Mesenchymal stem cell (in vitro differentiated cells and primary cell): ENCODE results near the gene CROCC.
"Not testable (repeated sequence)": the region's sequence is repeated elsewhere in the genome, so short reads cannot be mapped to it uniquely, and the experiment has no call there.

Experiments used
- DNase-seq: peaks from one replicate; pipeline ENCODE4 v3.0.0-alpha.2; 2013
- H2AFZ ChIP-seq: one replicate; pipeline ENCODE4 v1.6.1; 2013; ENCODE audit warnings: low read depth, mild to moderate bottlenecking, control low read depth, inconsistent platforms, low read length, moderate library complexity
- H2AK5ac ChIP-seq: 2 replicates; pipeline ENCODE4 v1.6.1; 2013; ENCODE audit warnings: low read length, moderate library complexity, mild to moderate bottlenecking, inconsistent platforms; ENCODE audit not compliant: severe bottlenecking
- H2BK120ac ChIP-seq: one replicate; pipeline ENCODE4 v1.6.1; 2013; ENCODE audit warnings: low read depth, mild to moderate bottlenecking, inconsistent platforms, low read length, moderate library complexity
- H2BK12ac ChIP-seq, 2 experiments: one replicate each; pipeline ENCODE4 v1.6.1; 2013; ENCODE audit warnings: inconsistent platforms in 2 of 2, low read length in 2 of 2, mild to moderate bottlenecking in 2 of 2, moderate library complexity in 2 of 2, control low read depth in 1 of 2
- H2BK15ac ChIP-seq: one replicate; pipeline ENCODE4 v1.6.1; 2013; ENCODE audit warnings: mild to moderate bottlenecking, low read depth, inconsistent platforms; ENCODE audit not compliant: poor library complexity, severe bottlenecking
- H2BK5ac ChIP-seq: 2 replicates; pipeline ENCODE4 v1.6.1; 2013; ENCODE audit warnings: low read depth, mild to moderate bottlenecking, low read length, control low read depth, inconsistent platforms; ENCODE audit not compliant: poor library complexity, severe bottlenecking
- H3K14ac ChIP-seq, 2 experiments: one replicate each; pipeline ENCODE4 v1.6.1; 2013; ENCODE audit warnings: inconsistent platforms in 2 of 2, low read length in 2 of 2, control low read depth in 1 of 2, mild to moderate bottlenecking in 1 of 2, moderate library complexity in 1 of 2
- H3K18ac ChIP-seq, 2 experiments: one replicate each; pipeline ENCODE4 v1.6.1; 2013; ENCODE audit warnings: inconsistent platforms in 2 of 2, low read length in 2 of 2, control low read depth in 1 of 2, low read depth in 1 of 2, mild to moderate bottlenecking in 1 of 2
- H3K23ac ChIP-seq, 2 experiments: one replicate each; pipeline ENCODE4 v1.6.1; 2013; ENCODE audit warnings: inconsistent platforms in 2 of 2, low read length in 2 of 2, mild to moderate bottlenecking in 2 of 2, moderate library complexity in 2 of 2, control low read depth in 1 of 2
- H3K27ac ChIP-seq: 2 replicates; pipeline ENCODE4 v1.5.1; 2013; ENCODE audit warnings: mild to moderate bottlenecking, moderate library complexity, low read length, control low read depth, inconsistent platforms; ENCODE audit not compliant: poor library complexity, severe bottlenecking
- H3K27me3 ChIP-seq, 2 experiments: 2 replicates each; pipeline versions ENCODE4 v1.6.1 to v1.7.0; 2013; ENCODE audit warnings: low read length in 2 of 2, mild to moderate bottlenecking in 2 of 2, moderate library complexity in 2 of 2, control low read depth in 1 of 2, inconsistent platforms in 1 of 2; ENCODE audit not compliant: control insufficient read depth in 1 of 2, insufficient read depth in 1 of 2
- H3K36me3 ChIP-seq, 2 experiments: 2 replicates each; pipeline versions ENCODE4 v1.6.1 to v1.7.0; 2013; ENCODE audit warnings: low read length in 2 of 2, control low read depth in 1 of 2, inconsistent platforms in 1 of 2, low read depth in 1 of 2, mild to moderate bottlenecking in 1 of 2; ENCODE audit not compliant: insufficient read depth in 2 of 2, control insufficient read depth in 1 of 2
- H3K4ac ChIP-seq, 2 experiments: one replicate each; pipeline ENCODE4 v1.6.1; 2013; ENCODE audit warnings: inconsistent platforms in 2 of 2, low read length in 2 of 2, mild to moderate bottlenecking in 2 of 2, moderate library complexity in 2 of 2, control low read depth in 1 of 2, low read depth in 1 of 2
- H3K4me1 ChIP-seq: 2 replicates; pipeline ENCODE4 v1.6.1; 2013; ENCODE audit warnings: low read depth, low read length, control low read depth; ENCODE audit not compliant: control insufficient read depth, insufficient read depth
- H3K4me2 ChIP-seq: 2 replicates; pipeline ENCODE4 v1.6.1; 2013; ENCODE audit warnings: low read length, mild to moderate bottlenecking, inconsistent platforms; ENCODE audit not compliant: poor library complexity, severe bottlenecking
- H3K4me3 ChIP-seq, 2 experiments: 2 replicates each; pipeline versions ENCODE4 v1.5.1 to v1.7.0; 2013; ENCODE audit warnings: low read length in 2 of 2, mild to moderate bottlenecking in 2 of 2, control low read depth in 1 of 2, low read depth in 1 of 2; ENCODE audit not compliant: insufficient read depth in 1 of 2
- H3K79me1 ChIP-seq: replicated peaks from 2 replicates; pipeline ENCODE4 v1.6.1; 2013; ENCODE audit warnings: mild to moderate bottlenecking, control low read depth, low read length, inconsistent platforms; ENCODE audit not compliant: poor library complexity, severe bottlenecking
- H3K9ac ChIP-seq: 2 replicates; pipeline ENCODE4 v1.7.0; 2013; ENCODE audit warnings: mild to moderate bottlenecking, low read length, moderate library complexity
- H3K9me3 ChIP-seq: 2 replicates; pipeline ENCODE4 v1.7.0; 2013; ENCODE audit warnings: mild to moderate bottlenecking, low read length; ENCODE audit not compliant: control insufficient read depth
- H4K8ac ChIP-seq: one replicate; pipeline ENCODE4 v1.6.1; 2013; ENCODE audit warnings: inconsistent platforms, mild to moderate bottlenecking, low read length, moderate library complexity
- H4K91ac ChIP-seq: one replicate; pipeline ENCODE4 v1.6.1; 2013; ENCODE audit warnings: mild to moderate bottlenecking, low read length, inconsistent platforms
- WGBS: methylation state at CpG from one replicate; pipeline ENCODE4 v1.1.7; 2013; ENCODE audit warnings: mixed read lengths; 5-methylcytosine and 5-hydroxymethylcytosine counted together

The CROCC gene

DNA sequence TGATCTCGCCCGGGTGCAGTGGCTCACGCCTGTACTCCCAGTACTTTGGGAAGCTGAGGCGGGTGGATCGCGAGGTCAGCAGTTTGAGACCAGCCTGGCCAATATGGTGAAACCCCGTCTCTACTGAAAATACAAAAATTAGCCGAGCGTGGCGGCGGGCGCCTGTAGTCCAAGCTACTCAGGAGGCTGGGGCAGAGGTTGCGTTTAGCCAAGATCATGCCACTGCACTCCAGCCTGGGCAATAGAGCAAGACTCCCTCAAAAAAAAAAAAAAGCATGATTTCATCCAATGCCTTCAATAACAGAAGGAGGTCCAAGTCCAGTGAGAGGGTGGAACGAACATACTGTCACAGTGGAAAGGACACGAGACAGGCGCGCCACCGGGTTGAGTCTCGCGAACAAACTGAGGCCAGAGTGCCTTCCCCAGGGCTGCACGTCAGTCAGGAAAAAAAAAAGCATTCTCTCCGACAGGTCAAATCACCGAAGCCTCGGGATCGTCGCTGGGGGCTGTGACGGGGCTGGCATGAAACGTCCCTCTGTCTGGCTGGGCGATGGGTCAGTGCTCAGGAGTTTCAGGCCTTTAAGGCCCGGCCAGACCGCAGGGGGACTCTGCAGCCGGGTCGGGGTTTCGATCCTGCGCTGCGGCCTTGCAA lies 8.4 kb upstream of the CROCC start:
- WGBS = 58% methylated on average over 31 of the region's 36 CpGs
- peak overlapping the region; percentile 44 for H2BK15ac ChIP-seq
- peaks cover 0 to 2% of the 10 kb centered on the region in 2 experiments for H3K27me3 ChIP-seq

DNA sequence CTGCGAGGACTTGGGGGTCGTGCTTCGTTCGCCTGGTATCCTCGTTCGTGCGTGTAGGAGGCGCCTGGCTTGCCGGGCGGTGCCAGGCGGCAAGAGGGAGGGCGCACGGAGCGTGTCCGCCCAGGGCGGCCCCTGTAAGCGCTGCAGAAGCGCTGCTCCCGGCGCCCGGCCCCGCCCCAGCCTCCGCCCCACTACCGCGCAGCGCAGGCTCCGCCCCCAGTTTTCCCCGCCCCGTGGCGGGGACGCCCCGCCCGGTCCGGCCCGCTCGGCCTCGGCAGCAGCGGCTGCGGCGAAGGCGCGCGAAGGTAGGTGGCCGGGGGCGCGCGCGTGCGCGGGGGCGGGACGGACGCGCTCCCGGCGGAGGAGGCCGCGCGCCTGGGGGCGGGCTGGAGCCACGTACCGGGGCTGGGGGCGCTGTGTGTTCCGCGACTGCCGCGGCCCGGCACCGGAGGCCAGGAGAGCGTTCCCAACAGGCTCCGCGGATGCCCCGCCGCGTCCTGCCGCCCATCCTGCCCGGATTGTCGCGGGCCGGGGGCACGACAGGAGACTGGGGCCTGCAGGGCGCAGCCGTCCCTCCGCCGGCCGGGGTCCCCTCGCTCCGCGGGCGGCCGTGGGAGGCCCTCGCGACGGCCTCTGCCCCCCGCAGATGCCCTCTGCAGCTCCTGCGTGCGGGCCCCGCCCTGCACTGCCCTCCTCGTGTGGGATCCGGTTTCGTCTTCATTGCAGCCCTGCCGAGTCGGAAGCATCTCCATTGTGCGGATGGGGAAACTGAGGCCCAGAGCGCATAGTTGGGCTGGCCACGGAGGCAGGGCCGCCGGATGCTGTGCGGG lies 7.7 kb upstream of the CROCC start:
- peaks cover 6% of the 10 kb centered on the region for H3K79me1 ChIP-seq
- no peaks in the 10 kb centered on the region for H3K36me3 ChIP-seq
- H2BK15ac ChIP-seq = peak overlapping the region; percentile 67
- H2AK5ac ChIP-seq = no peak overlapping the region
- peak overlapping the region; percentile 79 to 85 for H3K23ac ChIP-seq
- peaks cover 0 to 2% of the 10 kb centered on the region in 2 experiments for H3K27me3 ChIP-seq
- peak overlapping the region in 1 of 2 experiments; percentile 95 for H3K14ac ChIP-seq
- peak; percentile 89 for DNase-seq
- peak overlapping the region; percentile 89 for H3K9ac ChIP-seq
- H2BK12ac ChIP-seq = no peak overlapping the region
- H3K27ac ChIP-seq = no peak overlapping the region
- H2BK5ac ChIP-seq = no peak overlapping the region
- peak overlapping the region; percentile 85 for H2BK120ac ChIP-seq
- H4K91ac ChIP-seq = peak overlapping the region; percentile 93
- H3K18ac ChIP-seq = peak overlapping the region; percentile 92 to 96
- peak overlapping the region; percentile 95 to 96 for H3K4ac ChIP-seq
- H3K4me2 ChIP-seq = peak overlapping the region; percentile 97
- peak overlapping the region; percentile 99 for H4K8ac ChIP-seq
- peak overlapping the region; percentile 96 for H2AFZ ChIP-seq
- peaks cover 9% of the 10 kb centered on the region for H3K4me1 ChIP-seq
- no peaks in the 10 kb centered on the region for H3K9me3 ChIP-seq
- WGBS = under 1% methylated on average over 56 of the region's 109 CpGs
- peak overlapping the region; percentile 75 to 86 for H3K4me3 ChIP-seq

More for the DNA sequence above, 8.4 kb upstream of the CROCC start:
- Histone ChIP-seq H3K23ac (peak overlapping the region in 1 of 2 experiments; percentile 72), H2BK5ac (no peak overlapping the region), H4K8ac (peak overlapping the region; percentile 89), H3K79me1 (peaks cover 3% of the 10 kb centered on the region), H3K18ac (peak overlapping the region; percentile 69 to 96), H3K9me3 (no peaks in the 10 kb centered on the region), H3K9ac (peak overlapping the region; percentile 87), H3K36me3 (no peaks in the 10 kb centered on the region), H3K14ac (peak overlapping the region in 1 of 2 experiments; percentile 95), H3K27ac (no peak overlapping the region), H2AFZ (peak overlapping the region; percentile 96), H2BK120ac (no peak overlapping the region), H3K4me3 (peak overlapping the region; percentile 48 to 86), H3K4ac (peak overlapping the region; percentile 75 to 79), H4K91ac (peak overlapping the region; percentile 64), H3K4me1 (peaks cover 9% of the 10 kb centered on the region), H3K4me2 (peak overlapping the region; percentile 97), H2AK5ac (peak overlapping the region; percentile 35), H2BK12ac (no peak overlapping the region)
- no peak for DNase-seq

DNA sequence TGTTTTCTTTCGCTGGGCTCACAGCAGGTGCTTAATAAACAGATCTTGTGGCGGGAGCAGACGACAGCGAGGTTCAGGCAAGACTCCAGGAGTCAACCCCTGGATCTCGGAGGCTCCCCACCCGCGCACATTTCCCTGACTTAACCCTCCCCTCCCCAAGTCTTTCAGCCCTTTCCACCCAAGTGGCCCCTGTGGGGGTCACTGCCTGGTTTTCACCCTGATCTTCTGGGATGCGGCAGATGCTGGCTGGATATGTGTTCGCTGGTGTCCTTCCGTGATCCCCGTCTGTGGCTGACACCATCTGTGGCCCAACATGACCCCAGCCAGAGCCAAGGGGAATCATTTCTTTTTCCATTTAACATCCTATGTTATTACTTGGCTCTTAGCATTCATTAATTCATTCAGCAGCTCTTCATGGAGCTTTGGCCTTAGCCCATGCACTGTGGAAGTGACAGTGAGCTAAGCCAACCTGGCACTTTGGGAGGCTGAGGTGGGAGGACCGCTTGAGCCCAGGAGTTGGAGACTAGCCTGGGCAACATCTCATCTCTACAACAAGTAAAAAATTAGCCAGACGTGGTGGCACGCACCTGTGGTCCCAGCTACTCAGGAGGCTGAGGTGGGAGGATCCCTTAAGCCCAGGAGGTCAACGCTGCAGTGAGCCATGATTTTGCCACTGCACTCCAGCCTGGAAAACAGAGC lies 6.7 kb upstream of the CROCC start:
- H3K4me1 ChIP-seq, H3K27me3 ChIP-seq, H3K14ac ChIP-seq, H3K4ac ChIP-seq, H2BK5ac ChIP-seq, H4K8ac ChIP-seq, H3K9me3 ChIP-seq, H3K23ac ChIP-seq, H4K91ac ChIP-seq, H2BK120ac ChIP-seq, H3K36me3 ChIP-seq, DNase-seq, H3K18ac ChIP-seq, H3K79me1 ChIP-seq, H2BK12ac ChIP-seq, H2AFZ ChIP-seq, H3K27ac ChIP-seq: not testable (repeated sequence)
- peak overlapping the region; percentile 89 for H3K9ac ChIP-seq
- peak overlapping the region in 1 of 2 experiments; percentile 85 for H3K4me3 ChIP-seq
- H2BK15ac ChIP-seq = peak overlapping the region; percentile 69
- peak overlapping the region; percentile 79 for H3K4me2 ChIP-seq
- WGBS = 65% methylated on average over 15 of the region's 15 CpGs
- H2AK5ac ChIP-seq = peak overlapping the region; percentile 73

DNA sequence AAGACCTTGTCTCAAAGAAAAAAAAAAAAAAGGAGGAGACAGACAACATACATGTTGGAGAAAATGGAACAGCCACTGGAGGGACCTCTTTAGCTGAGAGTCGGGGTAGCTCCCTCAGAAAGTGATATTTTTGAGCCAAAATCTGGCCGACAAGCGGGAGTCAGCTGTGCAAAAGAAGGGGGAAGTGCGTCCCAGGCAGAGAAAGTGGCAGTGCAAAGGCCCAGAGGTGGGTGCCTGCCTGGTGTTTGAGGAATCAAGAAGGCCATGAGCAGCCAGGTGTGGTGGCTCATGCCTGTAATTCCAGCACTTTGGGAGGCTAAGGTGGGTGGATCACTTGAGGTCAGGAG lies 6.1 kb upstream of the CROCC start:
- Histone ChIP-seq H4K91ac (no peak overlapping the region), H3K4ac (no peak overlapping the region), H2BK120ac (no peak overlapping the region), H2BK5ac (no peak overlapping the region), H3K9ac (no peak overlapping the region), H3K4me2 (no peak overlapping the region), H3K27ac (no peak overlapping the region), H3K18ac (no peak overlapping the region), H3K9me3 (no peaks in the 10 kb centered on the region), H3K23ac (no peak overlapping the region), H2BK15ac (no peak overlapping the region), H3K27me3 (peaks cover 0 to 2% of the 10 kb centered on the region in 2 experiments), H3K79me1 (peaks cover 6% of the 10 kb centered on the region), H3K4me1 (peaks cover 9% of the 10 kb centered on the region), H4K8ac (no peak overlapping the region), H3K4me3 (no peak overlapping the region), H2AK5ac (no peak overlapping the region), H2AFZ (no peak overlapping the region), H3K36me3 (no peaks in the 10 kb centered on the region), H3K14ac (no peak overlapping the region), H2BK12ac (no peak overlapping the region)
- WGBS = 87% methylated on average over 4 of the region's 4 CpGs
- no peak for DNase-seq
